Fibroblast of lung (primary cell): ENCODE results near the gene C19orf67. TPM values are rescaled to one million over a fixed set of nuclear protein-coding genes. Genes with fewer than 3 reads are reported as not detected.

Experiments
- DNase-seq, 2 donors: peaks; one replicate each; pipeline versions ENCODE4 v3.0.0 to v3.0.0-alpha.2; 2010; ENCODE audit warnings: low read depth in 2 of 2
- H2AFZ ChIP-seq: 2 replicates; pipeline ENCODE4 v1.5.1; 2012; ENCODE audit warnings: low read length, control low read depth, inconsistent platforms
- H3K27ac ChIP-seq: 2 replicates; pipeline ENCODE4 v1.5.1; 2011; ENCODE audit warnings: low read length, control low read depth; ENCODE audit not compliant: insufficient read depth
- H3K27me3 ChIP-seq: 2 replicates; pipeline ENCODE4 v1.5.1; 2011; ENCODE audit warnings: mild to moderate bottlenecking, low read length; ENCODE audit not compliant: control insufficient read depth, insufficient read depth
- H3K36me3 ChIP-seq: 2 replicates; pipeline ENCODE4 v1.5.1; 2011; ENCODE audit warnings: low read length; ENCODE audit not compliant: control insufficient read depth, insufficient read depth
- H3K4me1 ChIP-seq: 2 replicates; pipeline ENCODE4 v1.5.1; 2011; ENCODE audit warnings: low read length; ENCODE audit not compliant: control insufficient read depth, insufficient read depth; ENCODE audit errors: extremely low read depth
- H3K4me2 ChIP-seq: 2 replicates; pipeline ENCODE4 v1.5.1; 2011; ENCODE audit warnings: low read length, control low read depth; ENCODE audit not compliant: insufficient read depth; ENCODE audit errors: extremely low read depth
- H3K4me3 ChIP-seq, 4 experiments: fragments of 200-600 bp in 1 of 4; sonication (generic) in 1 of 4; replicated peaks in 1 of 4; 2 replicates each; pipeline ENCODE4 v1.5.1; 2011 to 2016; ENCODE audit warnings: low read length in 4 of 4, low read depth in 3 of 4, mild to moderate bottlenecking in 3 of 4, control low read depth in 2 of 4, inconsistent platforms in 1 of 4, mixed read lengths in 1 of 4; ENCODE audit not compliant: insufficient read depth in 1 of 4; ENCODE audit errors: control extremely low read depth in 1 of 4
- H3K79me2 ChIP-seq: 2 replicates; pipeline ENCODE4 v1.5.1; 2012; ENCODE audit warnings: mild to moderate bottlenecking, low read length, inconsistent platforms; ENCODE audit not compliant: control insufficient read depth, insufficient read depth
- H3K9ac ChIP-seq: 2 replicates; pipeline ENCODE4 v1.5.1; 2011; ENCODE audit warnings: mild to moderate bottlenecking, low read length, control low read depth; ENCODE audit not compliant: insufficient read depth
- H3K9me3 ChIP-seq: 2 replicates; pipeline ENCODE4 v1.5.1; 2012; ENCODE audit warnings: low read depth, low read length; ENCODE audit not compliant: control insufficient read depth, insufficient read depth
- H4K20me1 ChIP-seq: 2 replicates; pipeline ENCODE4 v1.5.1; 2011; ENCODE audit warnings: low read length; ENCODE audit not compliant: control insufficient read depth, insufficient read depth; ENCODE audit errors: extremely low read depth
- CTCF ChIP-seq, 2 donors: IDR thresholded peaks in 1 of 2; conservative IDR thresholded peaks in 1 of 2; 1 replicate in 1 of 2; 2 replicates in 1 of 2; pipeline ENCODE4 v1.5.1; 2011 to 2012; ENCODE audit warnings: low read length in 2 of 2, control low read depth in 1 of 2, inconsistent platforms in 1 of 2, low read depth in 1 of 2, mild to moderate bottlenecking in 1 of 2
- EZH2 ChIP-seq: IDR thresholded peaks from 2 replicates; pipeline ENCODE4 v1.5.1; 2012; ENCODE audit warnings: low read length, control low read depth, mild to moderate bottlenecking; ENCODE audit errors: missing control alignments
- polyA plus RNA-seq, 2 donors: library from polyadenylated mRNA; depleted of rRNA in 1 of 2; stranded (reverse) in 1 of 2; unstranded in 1 of 2; fragments of >200 nt; gene quantifications; 2 replicates each; pipeline ENCODE4 v1.2.1, GENCODE V29; 2011 to 2012; ENCODE audit warnings: missing spikeins in 1 of 2
- total RNA-seq: library from RNA; depleted of rRNA; stranded (reverse); fragments of >200 nt; gene quantifications from 2 replicates; pipeline ENCODE4 v1.2.1, GENCODE V29; 2014

The C19orf67 gene
- total and polyA plus RNA-seq, 2 donors (not counting 1 experiment from before 2014, with no cell fraction given): not detected

GRCh38 chr19:14115756-14116155 lies 30.2 kb upstream of the C19orf67 start:
- peaks cover under 1% of the 10 kb centered on the region for H3K36me3 ChIP-seq
- TF ChIP-seq EZH2: no peak
- TF ChIP-seq CTCF (conservative IDR thresholded peaks at IDR 0.05 in 1 of 2, IDR thresholded peaks at IDR 0.05 in 1 of 2; ENCODE audit: low read depth in 1 of 2, low read length in 2 of 2): no peak
- peaks cover 30% of the 10 kb centered on the region for H3K4me1 ChIP-seq
- H3K9ac ChIP-seq: no peak overlapping the region
- no peak overlapping the region for H2AFZ ChIP-seq
- peak overlapping the region in 2 of 4 experiments; percentile 5 to 86 for H3K4me3 ChIP-seq
- H3K4me2 ChIP-seq: peak overlapping the region; percentile 82
- no peak for DNase-seq
- H3K79me2 ChIP-seq: peaks cover 49% of the 10 kb centered on the region
- H3K27ac ChIP-seq: no peak overlapping the region
- no peaks in the 10 kb centered on the region for H3K27me3 ChIP-seq
- no peaks in the 10 kb centered on the region for H4K20me1 ChIP-seq
- no peaks in the 10 kb centered on the region for H3K9me3 ChIP-seq

- H3K4me1 ChIP-seq: peaks cover 30% of the 10 kb centered on the region
- no peak overlapping the region for H3K4me3 ChIP-seq
- no peaks in the 10 kb centered on the region for H3K27me3 ChIP-seq
- DNase-seq: no peak
- H3K79me2 ChIP-seq: peaks cover 50% of the 10 kb centered on the region
- no peaks in the 10 kb centered on the region for H3K9me3 ChIP-seq
- no peak overlapping the region for H3K9ac ChIP-seq
- peak; percentile 17 to 43 for TF ChIP-seq CTCF (conservative IDR thresholded peaks at IDR 0.05 in 1 of 2, IDR thresholded peaks at IDR 0.05 in 1 of 2; ENCODE audit: low read depth in 1 of 2, low read length in 2 of 2)
- no peak for TF ChIP-seq EZH2
- H3K27ac ChIP-seq: no peak overlapping the region
- no peaks in the 10 kb centered on the region for H4K20me1 ChIP-seq
- H3K36me3 ChIP-seq: peaks cover 2% of the 10 kb centered on the region
- H2AFZ ChIP-seq: no peak overlapping the region
- no peak overlapping the region for H3K4me2 ChIP-seq
Measured at GRCh38 chr19:14114854-14115253, 29.3 kb upstream of the C19orf67 start.

GRCh38 chr19:14114439-14114838 lies 28.9 kb upstream of the C19orf67 start:
- Histone ChIP-seq H3K4me2 (no peak overlapping the region), H4K20me1 (no peaks in the 10 kb centered on the region), H3K4me1 (peaks cover 30% of the 10 kb centered on the region), H3K9me3 (no peaks in the 10 kb centered on the region), H3K36me3 (peaks cover 2% of the 10 kb centered on the region), H2AFZ (no peak overlapping the region), H3K27me3 (no peaks in the 10 kb centered on the region), H3K4me3 (no peak overlapping the region), H3K79me2 (peaks cover 50% of the 10 kb centered on the region), H3K9ac (no peak overlapping the region), H3K27ac (no peak overlapping the region)
- no peak for TF ChIP-seq CTCF (conservative IDR thresholded peaks at IDR 0.05 in 1 of 2, IDR thresholded peaks at IDR 0.05 in 1 of 2; ENCODE audit: low read depth in 1 of 2, low read length in 2 of 2)
- TF ChIP-seq EZH2: no peak
- DNase-seq: no peak
